Measurements from ENCODE around the gene NCS1. TPM values are rescaled to one million over a fixed set of nuclear protein-coding genes. Genes with fewer than 3 reads are reported as not detected.
A peak's percentile ranks its signal among the peaks of the same experiment; 100 is the strongest.

Gene NCS1
- total RNA-seq, 4 donors from 2014 or later: 100 to 206 (median 122) TPM

- 30% methylated on average over 14 of the region's 14 CpGs for WGBS
Measured at GRCh38 chr9:130128733-130129431, 43.3 kb upstream of the NCS1 start.

GRCh38 chr9:130129432-130130061, 42.7 kb upstream of the NCS1 start:
- Histone ChIP-seq H3K27ac (replicated peaks in 1 of 4) (peak overlapping the region; percentile 79 to 88 (median 85)), H3K36me3 (peaks cover 11 to 80% (median 65%) of the 10 kb centered on the region in 4 donors), H3K27me3 (no peaks in the 10 kb centered on the region), H3K4me3 (no peak overlapping the region), H3K4me1 (peaks cover 15 to 28% (median 25%) of the 10 kb centered on the region in 4 donors), H3K9me3 (no peaks in the 10 kb centered on the region)
- intact Hi-C loops (cut with DNase I): no loop called here
- TF ChIP-seq POLR2AphosphoS5 (IDR thresholded peaks at IDR 0.05) (peak in 1 of 2 donors; percentile 56), POLR2A (IDR thresholded peaks at IDR 0.05; ENCODE audit: low read depth) (no peak), CTCF (IDR thresholded peaks at IDR 0.05) (no peak), EP300 (IDR thresholded peaks at IDR 0.05) (no peak)
- no peak for DNase-seq (ENCODE audit: extremely low spot score)
- WGBS: 78% methylated on average over 20 of the region's 22 CpGs

More at GRCh38 chr9:130128733-130129431, 43.3 kb upstream of the NCS1 start:
- Histone ChIP-seq H3K4me3 (peak overlapping the region in 1 of 4 donors; percentile 2), H3K27me3 (no peaks in the 10 kb centered on the region), H3K9me3 (no peaks in the 10 kb centered on the region), H3K4me1 (peaks cover 15 to 28% (median 25%) of the 10 kb centered on the region in 4 donors), H3K27ac (replicated peaks in 1 of 4) (peak overlapping the region; percentile 79 to 88 (median 85)), H3K36me3 (peaks cover 11 to 82% (median 65%) of the 10 kb centered on the region in 4 donors)
- DNase-seq (ENCODE audit: extremely low spot score): peak; percentile 93
- no peak for TF ChIP-seq CTCF (IDR thresholded peaks at IDR 0.05)
- no peak for TF ChIP-seq EP300 (IDR thresholded peaks at IDR 0.05)
- peak; percentile 59 to 77 for TF ChIP-seq POLR2AphosphoS5 (IDR thresholded peaks at IDR 0.05)
- intact Hi-C loops (cut with DNase I): no loop called here

- TF ChIP-seq POLR2A (IDR thresholded peaks at IDR 0.05; ENCODE audit: low read depth) (no peak), POLR2AphosphoS5 (IDR thresholded peaks at IDR 0.05) (no peak), CTCF (IDR thresholded peaks at IDR 0.05) (no peak), EP300 (IDR thresholded peaks at IDR 0.05) (no peak)
- H3K27ac ChIP-seq (replicated peaks in 1 of 4): no peak overlapping the region
- over 99% methylated on average over 7 of the region's 7 CpGs for WGBS
- H3K9me3 ChIP-seq: no peaks in the 10 kb centered on the region
- DNase-seq (ENCODE audit: extremely low spot score): no peak
- H3K4me3 ChIP-seq: no peak overlapping the region
- intact Hi-C loops (cut with DNase I): no loop called here
- H3K36me3 ChIP-seq: peaks cover 11 to 80% (median 63%) of the 10 kb centered on the region in 4 donors
- no peaks in the 10 kb centered on the region for H3K27me3 ChIP-seq
- peaks cover 15 to 30% (median 25%) of the 10 kb centered on the region in 4 donors for H3K4me1 ChIP-seq
Measured at GRCh38 chr9:130132746-130133145, 39.5 kb upstream of the NCS1 start.

- Histone ChIP-seq H3K27ac (replicated peaks in 1 of 4) (peak overlapping the region in 2 of 4 donors; percentile 78 to 81), H3K36me3 (peaks cover 0 to 38% (median 25%) of the 10 kb centered on the region in 4 donors), H3K9me3 (no peaks in the 10 kb centered on the region), H3K4me1 (peaks cover 22 to 36% (median 30%) of the 10 kb centered on the region in 4 donors), H3K27me3 (no peaks in the 10 kb centered on the region), H3K4me3 (no peak overlapping the region)
- DNase-seq (ENCODE audit: extremely low spot score): no peak
- WGBS: 86% methylated on average over 15 of the region's 15 CpGs
- no peak for TF ChIP-seq POLR2A (IDR thresholded peaks at IDR 0.05; ENCODE audit: low read depth)
- TF ChIP-seq POLR2AphosphoS5 (IDR thresholded peaks at IDR 0.05): no peak
- TF ChIP-seq EP300 (IDR thresholded peaks at IDR 0.05): no peak
- TF ChIP-seq CTCF (IDR thresholded peaks at IDR 0.05): no peak
- intact Hi-C loops (cut with DNase I): no loop called here
Measured at GRCh38 chr9:130137081-130137640, 35.0 kb upstream of the NCS1 start.

Measured in esophagus muscularis mucosa (tissue), 4 donors.